ENCODE measurements around the gene P2RY2.

P2RY2 gene

DNA sequence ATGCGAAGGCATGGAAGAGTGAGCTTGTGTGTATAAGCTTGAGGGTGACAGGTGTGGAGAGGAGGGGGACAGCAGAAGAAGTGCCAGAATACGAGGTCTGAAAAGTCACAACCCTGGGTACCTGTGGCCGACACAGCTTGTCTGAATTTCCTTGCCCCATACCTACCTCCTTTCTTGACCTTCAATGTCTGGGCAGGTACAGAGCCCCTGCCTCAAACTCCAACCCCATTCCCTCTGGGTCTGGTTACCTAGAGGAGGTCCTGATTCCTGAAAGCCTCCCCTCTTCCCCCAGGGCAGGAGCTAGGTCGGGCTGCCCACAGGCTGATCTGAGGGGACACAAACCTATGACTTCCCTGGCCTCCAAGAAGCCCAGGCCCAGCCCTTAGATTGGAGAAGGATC is 39.4 kb upstream of the P2RY2 start:
- Mint-ChIP-seq H3K4me1 (ENCODE audit: low read depth) (peaks cover 10% of the 10 kb centered on the region), H3K27me3 (ENCODE audit: low read depth) (peaks cover 34% of the 10 kb centered on the region), H3K4me3 (no peak overlapping the region), H3K9me3 (no peaks in the 10 kb centered on the region), H3K36me3 (ENCODE audit: low read depth) (no peaks in the 10 kb centered on the region), H3K27ac (no peak overlapping the region)
- no peak for DNase-seq (ENCODE audit: low spot score)

DNA sequence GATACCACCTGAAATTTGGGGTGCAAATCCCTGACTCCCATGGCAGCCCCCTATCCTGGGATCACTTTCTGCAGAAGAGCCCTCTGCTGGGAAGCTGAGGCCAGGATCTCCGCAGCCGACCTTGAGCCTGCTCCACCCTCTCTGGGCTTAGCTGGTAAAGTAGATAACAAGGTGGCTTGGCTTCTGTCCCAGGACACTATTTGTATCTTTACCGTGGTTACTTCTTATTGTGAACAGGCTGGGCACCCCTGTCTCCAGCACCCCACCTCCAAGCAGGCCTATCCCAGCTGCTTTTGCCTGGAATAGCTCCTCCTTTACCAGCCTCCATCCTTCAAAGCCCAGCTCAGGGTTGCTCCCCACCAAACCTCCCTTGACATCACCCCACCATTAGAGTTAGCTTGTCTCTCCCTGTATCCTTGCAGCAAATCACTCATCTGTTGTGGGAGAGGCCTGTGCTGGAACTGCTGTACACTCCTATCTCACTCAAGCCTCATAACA is 35.2 kb upstream of the P2RY2 start:
- peaks cover 8% of the 10 kb centered on the region for H3K4me1 Mint-ChIP-seq (ENCODE audit: low read depth)
- no peak overlapping the region for H3K27ac Mint-ChIP-seq
- H3K27me3 Mint-ChIP-seq (ENCODE audit: low read depth) = peaks cover 49% of the 10 kb centered on the region
- DNase-seq (ENCODE audit: low spot score) = no peak
- H3K36me3 Mint-ChIP-seq (ENCODE audit: low read depth) = no peaks in the 10 kb centered on the region
- no peak overlapping the region for H3K4me3 Mint-ChIP-seq
- H3K9me3 Mint-ChIP-seq = no peaks in the 10 kb centered on the region

DNA sequence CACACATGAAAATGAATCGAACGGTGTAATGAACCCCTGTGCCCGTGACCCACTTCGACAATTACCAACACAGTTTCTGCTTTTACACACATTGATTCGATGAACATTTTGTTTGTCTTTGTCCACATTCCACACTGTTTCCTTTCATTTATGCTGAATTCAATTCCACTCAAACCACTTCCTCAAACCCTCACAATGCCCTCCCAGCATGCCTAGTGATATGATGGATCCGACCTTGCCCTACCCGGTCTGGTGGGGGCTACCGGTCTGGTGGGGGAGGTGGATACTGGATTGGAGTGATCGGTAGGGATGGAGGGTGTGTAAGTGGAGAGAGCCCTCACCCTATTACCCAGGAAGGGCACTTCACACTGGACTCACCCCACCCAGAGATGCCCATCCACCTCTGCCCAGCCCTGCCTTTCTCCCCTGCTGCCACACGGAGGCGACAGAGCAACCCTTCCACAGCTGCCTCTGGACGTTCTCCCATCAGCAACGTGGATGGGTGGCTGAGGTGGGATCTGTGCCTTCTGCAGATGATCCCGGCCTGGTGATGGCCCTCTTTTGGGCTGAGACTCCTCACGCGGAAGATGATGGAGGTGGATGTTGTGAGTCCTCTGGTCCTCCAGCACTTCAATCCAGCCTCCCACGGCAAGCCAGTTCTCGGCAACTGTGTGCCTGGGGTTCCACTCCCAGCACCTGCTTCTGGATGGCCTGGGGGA is 33.0 kb upstream of the P2RY2 start:
- DNase-seq (ENCODE audit: low spot score) = peak; percentile 39
- peak overlapping the region; percentile 16 for H3K4me3 Mint-ChIP-seq
- H3K27ac Mint-ChIP-seq = no peak overlapping the region
- H3K27me3 Mint-ChIP-seq (ENCODE audit: low read depth) = peaks cover 38% of the 10 kb centered on the region
- no peaks in the 10 kb centered on the region for H3K9me3 Mint-ChIP-seq
- H3K4me1 Mint-ChIP-seq (ENCODE audit: low read depth) = peaks cover 8% of the 10 kb centered on the region
- H3K36me3 Mint-ChIP-seq (ENCODE audit: low read depth) = no peaks in the 10 kb centered on the region

DNA sequence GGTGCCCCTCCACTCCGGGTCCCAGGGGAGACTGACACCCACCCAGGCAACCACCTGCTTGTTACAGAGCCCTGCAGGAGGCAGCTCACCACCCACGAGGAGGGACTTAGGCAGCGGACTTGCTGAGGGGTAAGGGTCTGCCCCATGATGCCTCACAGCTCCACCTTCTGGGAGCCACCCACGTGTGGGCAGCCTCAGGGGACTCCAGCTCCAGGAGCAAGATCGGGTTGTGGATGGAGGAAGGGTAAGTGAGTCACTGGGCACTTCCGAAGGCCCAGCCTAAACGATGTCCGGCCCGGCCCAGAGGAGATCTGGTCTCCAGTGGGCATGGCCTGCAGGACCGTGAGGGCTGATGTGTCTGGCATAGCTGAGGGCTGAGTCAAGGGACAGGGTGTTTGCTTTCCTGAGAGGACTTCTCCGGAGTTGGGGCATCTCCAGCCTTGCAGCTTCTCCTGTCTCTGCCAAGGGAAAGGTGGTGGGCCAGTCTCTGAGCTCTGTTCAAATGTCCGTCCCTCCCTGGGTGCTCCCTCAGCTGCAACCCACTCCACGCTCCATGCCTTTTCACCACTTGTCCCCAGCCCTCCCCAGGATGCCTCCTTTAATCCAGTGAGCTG is 32.3 kb upstream of the P2RY2 start:
- Mint-ChIP-seq H3K4me3 (no peak overlapping the region), H3K36me3 (ENCODE audit: low read depth) (no peaks in the 10 kb centered on the region), H3K9me3 (no peaks in the 10 kb centered on the region), H3K27me3 (ENCODE audit: low read depth) (peaks cover 37% of the 10 kb centered on the region), H3K27ac (no peak overlapping the region), H3K4me1 (ENCODE audit: low read depth) (peaks cover 12% of the 10 kb centered on the region)
- no peak for DNase-seq (ENCODE audit: low spot score)

DNA sequence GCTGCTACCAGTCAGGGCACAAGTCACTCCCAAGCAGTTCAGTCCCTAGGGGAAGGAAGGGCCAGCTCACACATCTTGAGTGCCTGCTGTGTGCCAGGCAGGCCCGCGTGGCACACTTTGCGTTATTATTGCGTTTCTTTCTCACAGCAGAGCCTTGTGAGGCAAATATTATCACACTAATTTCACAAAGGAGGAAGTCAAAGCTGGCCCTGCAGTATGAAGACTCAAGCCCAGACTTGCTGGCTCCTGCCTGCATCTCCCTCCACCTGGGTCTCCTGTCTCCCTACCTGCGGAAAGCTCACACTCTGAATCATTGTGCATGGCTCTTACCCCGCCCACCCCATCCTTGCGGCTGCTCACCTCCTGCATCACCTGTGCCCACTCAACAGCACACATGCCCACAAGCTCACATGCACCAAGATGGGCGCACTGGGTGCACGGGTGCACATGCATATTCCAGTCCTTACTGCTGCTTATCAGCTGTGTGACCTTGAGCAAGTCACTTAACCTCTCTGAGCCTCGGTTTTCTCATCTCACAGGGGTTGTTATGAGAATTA is 31.7 kb upstream of the P2RY2 start:
- Mint-ChIP-seq H3K27me3 (ENCODE audit: low read depth) (peaks cover 35% of the 10 kb centered on the region), H3K4me1 (ENCODE audit: low read depth) (peaks cover 17% of the 10 kb centered on the region), H3K36me3 (ENCODE audit: low read depth) (no peaks in the 10 kb centered on the region), H3K9me3 (no peaks in the 10 kb centered on the region), H3K27ac (no peak overlapping the region), H3K4me3 (no peak overlapping the region)
- no peak for DNase-seq (ENCODE audit: low spot score)

DNA sequence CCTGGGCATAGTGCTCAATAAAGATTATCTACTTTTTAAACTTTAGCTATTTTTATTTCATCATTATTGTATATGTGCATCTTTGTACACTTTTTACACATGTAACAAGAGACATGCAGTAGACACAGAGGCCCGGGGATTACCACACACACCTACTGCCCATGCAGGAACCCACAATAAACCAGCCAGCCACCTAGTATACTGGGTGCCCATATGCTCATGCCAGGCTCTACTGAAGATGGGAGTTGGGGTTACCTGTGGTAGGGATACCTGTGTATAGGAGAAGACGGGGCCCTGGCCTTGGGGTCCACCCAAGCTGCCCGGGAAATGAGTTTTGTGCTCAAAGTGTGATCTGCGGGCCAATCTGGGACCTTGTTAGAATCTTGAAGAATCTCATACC is 31.2 kb upstream of the P2RY2 start:
- Mint-ChIP-seq H3K27me3 (ENCODE audit: low read depth) (peaks cover 29% of the 10 kb centered on the region), H3K27ac (no peak overlapping the region), H3K9me3 (no peaks in the 10 kb centered on the region), H3K4me3 (no peak overlapping the region), H3K36me3 (ENCODE audit: low read depth) (no peaks in the 10 kb centered on the region), H3K4me1 (ENCODE audit: low read depth) (peaks cover 18% of the 10 kb centered on the region)
- no peak for DNase-seq (ENCODE audit: low spot score)

DNA sequence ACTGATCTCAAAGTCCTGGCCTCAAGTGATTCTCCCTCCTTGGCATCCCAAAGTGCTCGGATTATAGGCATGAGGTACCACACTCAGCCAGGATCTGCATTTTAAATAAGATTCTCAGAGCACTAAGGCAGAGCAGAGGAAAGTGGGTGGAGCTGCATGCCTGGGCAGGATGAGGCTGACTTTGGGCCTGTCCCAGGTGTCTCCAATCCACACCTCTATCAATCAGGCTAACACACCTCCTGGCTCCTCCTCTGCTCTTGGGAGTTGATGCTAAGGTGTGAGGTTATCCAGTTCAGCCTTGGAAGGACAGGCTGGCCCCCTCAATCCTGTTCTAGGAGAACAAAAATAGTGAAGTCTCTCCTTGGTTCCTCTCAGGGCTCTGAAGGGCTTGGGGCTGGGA is 30.2 kb upstream of the P2RY2 start:
- H3K27ac Mint-ChIP-seq = no peak overlapping the region
- DNase-seq (ENCODE audit: low spot score) = no peak
- no peaks in the 10 kb centered on the region for H3K9me3 Mint-ChIP-seq
- peaks cover 18% of the 10 kb centered on the region for H3K4me1 Mint-ChIP-seq (ENCODE audit: low read depth)
- H3K36me3 Mint-ChIP-seq (ENCODE audit: low read depth) = no peaks in the 10 kb centered on the region
- peaks cover 27% of the 10 kb centered on the region for H3K27me3 Mint-ChIP-seq (ENCODE audit: low read depth)
- no peak overlapping the region for H3K4me3 Mint-ChIP-seq

DNA sequence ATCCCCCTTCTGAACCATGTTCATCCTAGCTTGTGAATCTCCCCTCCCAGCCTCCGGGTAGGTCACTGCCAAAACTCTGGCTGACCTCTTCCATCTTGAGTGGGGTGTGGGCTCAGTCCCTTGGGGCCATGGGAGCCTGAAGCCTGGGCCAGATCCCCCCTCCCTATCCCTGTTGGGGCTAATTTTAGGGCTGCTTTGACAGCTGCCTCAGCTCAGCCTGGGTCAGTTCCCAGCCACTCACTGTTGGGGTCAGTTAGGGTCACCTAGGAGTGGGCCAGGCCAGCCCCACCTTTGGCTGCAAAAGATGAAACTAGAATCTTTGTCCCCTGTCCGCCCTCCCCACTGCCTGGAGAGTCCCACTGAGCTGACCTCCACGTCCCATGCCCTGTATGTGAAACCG is 29.8 kb upstream of the P2RY2 start:
- H3K9me3 Mint-ChIP-seq = no peaks in the 10 kb centered on the region
- H3K4me3 Mint-ChIP-seq = no peak overlapping the region
- H3K27ac Mint-ChIP-seq = no peak overlapping the region
- no peak for DNase-seq (ENCODE audit: low spot score)
- H3K36me3 Mint-ChIP-seq (ENCODE audit: low read depth) = no peaks in the 10 kb centered on the region
- H3K27me3 Mint-ChIP-seq (ENCODE audit: low read depth) = peaks cover 22% of the 10 kb centered on the region
- H3K4me1 Mint-ChIP-seq (ENCODE audit: low read depth) = peaks cover 18% of the 10 kb centered on the region

DNA sequence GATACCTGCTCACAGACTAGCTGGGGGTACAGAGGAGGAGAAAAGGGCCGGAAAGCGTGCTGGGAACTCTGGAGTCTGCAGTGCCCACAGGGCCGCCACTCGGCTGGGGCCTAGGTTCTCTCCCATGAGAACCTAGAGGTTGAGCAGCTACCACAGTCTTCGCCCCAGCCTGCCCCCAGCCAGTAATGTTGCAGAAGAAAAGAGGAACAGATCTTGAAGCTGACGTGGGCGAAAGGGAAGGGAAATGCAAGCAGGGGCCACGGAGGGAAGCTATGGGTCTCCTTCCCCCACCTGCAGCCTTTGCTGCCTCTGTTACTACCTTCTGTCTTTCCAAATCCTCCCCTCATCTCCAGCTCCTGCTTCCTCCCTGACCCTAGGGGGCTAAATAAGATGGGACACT is 28.8 kb upstream of the P2RY2 start:
- peaks cover 15% of the 10 kb centered on the region for H3K27me3 Mint-ChIP-seq (ENCODE audit: low read depth)
- H3K36me3 Mint-ChIP-seq (ENCODE audit: low read depth) = no peaks in the 10 kb centered on the region
- H3K4me1 Mint-ChIP-seq (ENCODE audit: low read depth) = peaks cover 17% of the 10 kb centered on the region
- H3K4me3 Mint-ChIP-seq = no peak overlapping the region
- H3K9me3 Mint-ChIP-seq = no peaks in the 10 kb centered on the region
- H3K27ac Mint-ChIP-seq = no peak overlapping the region
- DNase-seq (ENCODE audit: low spot score) = no peak

DNA sequence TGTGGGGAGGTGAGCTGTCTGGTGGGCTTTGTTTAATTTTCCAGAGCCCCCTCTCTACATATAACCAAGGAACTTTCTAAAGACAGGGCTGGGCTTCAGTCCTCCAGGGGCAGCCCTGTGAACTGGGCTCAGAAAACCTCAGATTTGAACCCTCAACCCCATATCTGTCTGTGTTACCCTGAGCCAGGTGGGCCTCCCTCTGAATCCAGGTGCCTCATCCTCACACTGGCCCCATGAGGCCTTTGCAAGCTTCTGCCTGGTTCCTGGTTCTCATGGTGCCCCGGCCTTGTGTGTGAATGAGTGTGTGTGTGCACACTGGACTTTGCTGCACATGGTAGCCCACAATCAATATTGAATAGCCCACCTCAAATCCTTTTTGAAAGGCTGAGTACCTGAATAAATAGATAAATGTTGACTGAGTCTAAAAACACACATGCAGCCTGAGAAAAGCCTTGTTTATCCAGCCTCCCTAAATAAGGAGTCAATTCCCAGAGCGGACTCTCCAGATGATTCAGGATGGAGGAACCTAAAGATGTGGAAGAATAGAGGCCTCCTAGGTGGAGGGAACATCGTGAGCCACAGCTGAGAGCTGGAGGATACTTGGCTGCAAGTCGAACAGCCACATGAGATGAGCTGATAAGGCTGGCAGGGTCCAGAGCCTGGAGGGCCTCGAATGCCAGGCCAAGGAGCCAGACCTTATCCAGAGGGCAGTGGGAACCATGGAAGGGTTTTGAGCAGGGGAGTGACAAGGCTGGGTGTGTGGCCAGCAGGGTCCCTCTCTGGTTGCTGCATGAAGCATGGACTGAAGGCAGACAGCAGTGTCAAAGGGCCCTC is 28.1 kb upstream of the P2RY2 start:
- H3K9me3 Mint-ChIP-seq = no peaks in the 10 kb centered on the region
- DNase-seq (ENCODE audit: low spot score) = no peak
- H3K4me1 Mint-ChIP-seq (ENCODE audit: low read depth) = peaks cover 13% of the 10 kb centered on the region
- peaks cover 11% of the 10 kb centered on the region for H3K27me3 Mint-ChIP-seq (ENCODE audit: low read depth)
- H3K4me3 Mint-ChIP-seq = no peak overlapping the region
- no peaks in the 10 kb centered on the region for H3K36me3 Mint-ChIP-seq (ENCODE audit: low read depth)
- no peak overlapping the region for H3K27ac Mint-ChIP-seq

DNA sequence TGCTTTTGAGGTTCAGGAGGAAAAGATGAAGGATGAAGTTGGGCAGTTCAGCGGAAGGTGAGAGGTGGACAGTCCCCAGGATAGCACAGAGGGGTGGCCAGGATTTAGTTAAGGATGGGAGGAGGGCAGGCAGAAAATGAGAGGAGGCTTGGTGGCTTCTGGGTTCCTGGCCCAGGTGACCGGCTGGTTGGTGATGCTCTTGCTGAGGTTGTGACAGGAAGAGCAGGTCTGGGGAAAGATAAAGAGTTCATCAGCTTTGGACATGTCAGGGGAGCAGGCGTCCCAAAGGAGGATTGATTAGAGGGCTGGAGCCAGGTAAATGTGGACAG is 27.6 kb upstream of the P2RY2 start:
- no peak for DNase-seq (ENCODE audit: low spot score)
- H3K4me3 Mint-ChIP-seq = no peak overlapping the region
- H3K4me1 Mint-ChIP-seq (ENCODE audit: low read depth) = peaks cover 9% of the 10 kb centered on the region
- H3K27me3 Mint-ChIP-seq (ENCODE audit: low read depth) = peaks cover 7% of the 10 kb centered on the region
- H3K36me3 Mint-ChIP-seq (ENCODE audit: low read depth) = no peaks in the 10 kb centered on the region
- no peak overlapping the region for H3K27ac Mint-ChIP-seq
- H3K9me3 Mint-ChIP-seq = no peaks in the 10 kb centered on the region

DNA sequence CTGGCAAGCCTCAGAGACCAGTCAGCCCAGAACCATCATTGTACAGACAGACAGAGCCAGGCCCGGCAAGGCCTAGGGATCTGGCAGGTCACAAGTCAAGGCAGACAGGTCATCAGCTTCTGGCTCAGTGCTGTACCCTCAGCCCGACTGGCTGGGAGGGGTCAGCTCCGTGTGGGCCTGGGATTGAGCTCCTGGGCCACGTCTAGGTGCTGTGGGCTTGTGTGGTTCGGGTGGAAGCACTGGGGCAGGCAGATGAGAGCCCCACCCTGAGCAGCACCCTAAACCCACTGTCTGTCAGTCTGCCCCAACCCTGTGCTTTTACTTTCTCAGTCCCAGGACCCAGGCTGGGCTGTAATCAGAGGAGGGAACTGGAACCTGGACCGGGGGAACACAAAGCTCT is 26.9 kb upstream of the P2RY2 start:
- no peaks in the 10 kb centered on the region for H3K9me3 Mint-ChIP-seq
- H3K27ac Mint-ChIP-seq = no peak overlapping the region
- H3K4me3 Mint-ChIP-seq = no peak overlapping the region
- DNase-seq (ENCODE audit: low spot score) = no peak
- peaks cover 5% of the 10 kb centered on the region for H3K27me3 Mint-ChIP-seq (ENCODE audit: low read depth)
- no peaks in the 10 kb centered on the region for H3K36me3 Mint-ChIP-seq (ENCODE audit: low read depth)
- peaks cover 9% of the 10 kb centered on the region for H3K4me1 Mint-ChIP-seq (ENCODE audit: low read depth)

DNA sequence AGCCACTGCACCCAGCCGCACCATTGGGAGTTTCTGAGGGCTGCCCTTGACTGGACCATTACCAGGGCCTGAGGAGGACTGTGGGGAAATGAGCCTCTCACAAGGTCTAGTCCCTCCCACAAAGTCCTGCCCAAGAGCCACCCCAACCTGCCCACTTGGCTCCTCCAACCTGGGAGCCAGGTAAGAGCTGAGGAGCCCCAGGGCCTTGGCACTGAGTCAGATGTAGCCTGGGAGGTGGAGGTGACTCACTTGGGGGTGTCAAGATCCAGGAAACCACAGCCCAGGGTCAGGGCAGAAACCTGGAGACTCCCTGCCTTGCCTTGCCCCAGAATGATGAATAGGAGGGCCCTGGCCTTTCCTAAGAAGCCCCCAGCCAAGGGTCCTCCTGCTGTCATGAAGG is 25.8 kb upstream of the P2RY2 start:
- Mint-ChIP-seq H3K4me1 (ENCODE audit: low read depth) (peaks cover 9% of the 10 kb centered on the region), H3K27me3 (ENCODE audit: low read depth) (peaks cover 7% of the 10 kb centered on the region), H3K9me3 (no peaks in the 10 kb centered on the region), H3K36me3 (ENCODE audit: low read depth) (no peaks in the 10 kb centered on the region), H3K27ac (no peak overlapping the region), H3K4me3 (no peak overlapping the region)
- DNase-seq (ENCODE audit: low spot score) = no peak

All from T-helper 2 cell treated with Interferon-gamma antibody and Interleukin-4, amounts not matched to agents 5 μg/mL and 100 μg/mL, for 36 hours (primary cell).